Measurements from ENCODE around the gene TOR3A. TPM values are rescaled to one million over a fixed set of nuclear protein-coding genes. Genes with fewer than 3 reads are reported as not detected.
A peak's percentile ranks its signal among the peaks of the same experiment; 100 is the strongest.

Gene TOR3A
- total RNA-seq, 1 experiment from 2014 or later = 51.5 TPM

- no peak for DNase-seq (ENCODE audit: low read depth, low spot score)
- Histone ChIP-seq H3K4me3 (ENCODE audit: low read depth in 2 of 2, low read length in 2 of 2) (no peak overlapping the region), H3K9me3 (ENCODE audit: control insufficient read depth, insufficient read depth, low read depth, low read length) (no peaks in the 10 kb centered on the region), H3K27ac (ENCODE audit: low read length) (peak overlapping the region; percentile 20; the same call in 1 of the 2 replicates), H3K36me3 (ENCODE audit: control insufficient read depth, insufficient read depth, low read length) (no peaks in the 10 kb centered on the region; the same call in none of the 2 replicates), H3K4me1 (ENCODE audit: control insufficient read depth, insufficient read depth, low read length) (peaks cover 11% of the 10 kb centered on the region), H3K27me3 (ENCODE audit: control insufficient read depth, insufficient read depth, low read length) (no peaks in the 10 kb centered on the region)
- TF ChIP-seq REST (IDR thresholded peaks at IDR 0.05; ENCODE audit: insufficient read depth in 1 of 2, low read depth in 2 of 2, low read length in 1 of 2) (no peak), CTCF (IDR thresholded peaks at IDR 0.05) (no peak), TCF7L2 (IDR thresholded peaks at IDR 0.05; ENCODE audit: low read depth, low read length) (no peak), SIN3A (IDR thresholded peaks at IDR 0.05; ENCODE audit: borderline replicate concordance, insufficient read depth, low read depth, low read length) (no peak), POLR2AphosphoS5 (IDR thresholded peaks at IDR 0.05; ENCODE audit: low read depth, low read length) (no peak)
- in situ Hi-C loops (cut with HindIII; ENCODE audit: low pct_unique_long_range_greater_than_20kb, low sequenced_read_pairs) (no loop called here), intact Hi-C loops (cut with micrococcal nuclease; ENCODE audit: unreplicated experiment) (no loop called here)
- BruUV-seq (replicated peaks) = no TSS peak
- CTCF ChIA-PET = no interaction called here
- ATAC-seq = 0 out of 2 replicates have a peak, but pooled peaks have one; percentile 9
- POLR2A ChIA-PET = no interaction called here
These were observed 9.9 kb downstream of the TOR3A start for GRCh38 chr1:179091691-179092165.

GRCh38 chr1:179092896-179093461 lies 11.1 kb downstream of the TOR3A start:
- Histone ChIP-seq H3K9me3 (ENCODE audit: control insufficient read depth, insufficient read depth, low read depth, low read length) (no peaks in the 10 kb centered on the region), H3K36me3 (ENCODE audit: control insufficient read depth, insufficient read depth, low read length) (no peaks in the 10 kb centered on the region; the same call in 1 of the 2 replicates), H3K4me3 (ENCODE audit: low read depth in 2 of 2, low read length in 2 of 2) (no peak overlapping the region), H3K27ac (ENCODE audit: low read length) (no peak overlapping the region), H3K4me1 (ENCODE audit: control insufficient read depth, insufficient read depth, low read length) (peaks cover 11% of the 10 kb centered on the region), H3K27me3 (ENCODE audit: control insufficient read depth, insufficient read depth, low read length) (no peaks in the 10 kb centered on the region)
- in situ Hi-C loops (cut with HindIII; ENCODE audit: low pct_unique_long_range_greater_than_20kb, low sequenced_read_pairs) (no loop called here), intact Hi-C loops (cut with micrococcal nuclease; ENCODE audit: unreplicated experiment) (no loop called here)
- ChIA-PET POLR2A (no interaction called here), CTCF (no interaction called here)
- no TSS peak for BruUV-seq (replicated peaks)
- ATAC-seq = no peak
- TF ChIP-seq REST (IDR thresholded peaks at IDR 0.05; ENCODE audit: insufficient read depth in 1 of 2, low read depth in 2 of 2, low read length in 1 of 2) (no peak), CTCF (IDR thresholded peaks at IDR 0.05) (no peak), POLR2AphosphoS5 (IDR thresholded peaks at IDR 0.05; ENCODE audit: low read depth, low read length) (no peak; the same call in 1 of the 2 replicates)
- DNase-seq (ENCODE audit: low read depth, low spot score) = no peak
